ENCODE data around the gene DGKI. TPM values are rescaled to one million over a fixed set of nuclear protein-coding genes. Genes with fewer than 3 reads are reported as not detected.

Gene DGKI
- total RNA-seq, 1 experiment from 2014 or later, result 0.55 TPM

DNA sequence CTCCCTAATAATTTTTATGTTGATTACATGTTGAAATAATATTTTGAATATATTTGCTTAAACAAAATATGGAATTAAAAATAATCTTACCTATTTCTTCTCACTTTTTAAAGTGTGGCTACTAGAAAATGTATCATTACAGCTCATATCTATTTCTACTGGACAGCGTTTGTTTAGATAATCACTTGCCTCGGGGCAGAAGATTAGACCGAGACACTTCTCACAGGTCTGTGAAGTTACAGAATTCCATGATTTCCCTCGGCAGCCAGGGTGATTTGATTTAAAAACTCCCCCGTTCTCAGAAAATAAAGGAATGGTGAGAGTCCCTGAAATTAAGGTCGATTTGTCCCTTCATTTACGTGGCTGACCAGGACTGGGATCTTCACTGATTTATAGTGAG, 162.5 kb downstream of the DGKI start:
- Histone ChIP-seq H3K27me3 (ENCODE audit: insufficient read depth, low read length) (no peaks in the 10 kb centered on the region), H3K14ac (ENCODE audit: insufficient read depth, low read length) (no peak overlapping the region), H2BK20ac (ENCODE audit: low read depth, low read length, poor library complexity, severe bottlenecking) (no peak overlapping the region), H3T11ph (ENCODE audit: low read length) (no peak overlapping the region), H2AK5ac (ENCODE audit: insufficient read length, low read length) (no peak overlapping the region), H3K23ac (ENCODE audit: insufficient read length, low read depth, low read length) (no peak overlapping the region), H3K4me1 (ENCODE audit: insufficient read depth, low read length) (no peaks in the 10 kb centered on the region), H3K9me3 (ENCODE audit: control insufficient read depth, low read depth, low read length) (no peaks in the 10 kb centered on the region), H2BK5ac (ENCODE audit: insufficient read length, low read length) (no peak overlapping the region), H3K56ac (ENCODE audit: insufficient read length, low read depth, low read length) (no peak overlapping the region), H3K23me2 (ENCODE audit: insufficient read length, low read depth, low read length, poor library complexity, severe bottlenecking) (no peaks in the 10 kb centered on the region), H3K79me1 (ENCODE audit: insufficient read depth, low read depth, low read length, poor library complexity, severe bottlenecking) (no peaks in the 10 kb centered on the region), H3K79me2 (ENCODE audit: insufficient read depth, low read length) (no peaks in the 10 kb centered on the region), H2BK15ac (ENCODE audit: low read depth, low read length) (no peak overlapping the region), H4K20me1 (ENCODE audit: control insufficient read depth, insufficient read depth, insufficient read length) (no peaks in the 10 kb centered on the region), H4K8ac (replicated peaks; ENCODE audit: insufficient read length, low read depth, low read length) (no peak overlapping the region), H3K4ac (ENCODE audit: low read depth, low read length) (no peak overlapping the region), H3K4me2 (ENCODE audit: insufficient read depth, insufficient read length, low read length) (no peak overlapping the region), H3K9ac (ENCODE audit: extremely low read depth, insufficient read length, low read length) (no peak overlapping the region), H2BK12ac (ENCODE audit: insufficient read length, low read depth, low read length) (no peak overlapping the region), H2BK120ac (ENCODE audit: low read depth, low read length, poor library complexity, severe bottlenecking) (no peak overlapping the region), H4K91ac (ENCODE audit: insufficient read length, low read depth, low read length) (no peak overlapping the region), H3K18ac (ENCODE audit: insufficient read length, low read depth, low read length) (no peak overlapping the region), H2AFZ (ENCODE audit: low read length) (no peak overlapping the region), H3K27ac (ENCODE audit: insufficient read length, low read depth, low read length) (no peak overlapping the region), H4K5ac (ENCODE audit: insufficient read length, low read depth, low read length) (no peak overlapping the region)
- Mint-ChIP-seq H3K27me3 (ENCODE audit: low read depth) (no peaks in the 10 kb centered on the region; the same call in 1 of the 2 replicates), H3K27ac (no peak overlapping the region), H3K4me1 (peaks cover 12 to 17% of the 10 kb centered on the region in 2 experiments), H3K4me3 (no peak overlapping the region), H3K9me3 (peaks cover 0 to 3% of the 10 kb centered on the region in 2 experiments; a peak in 2 of 5 replicates), H3K36me3 (ENCODE audit: insufficient read depth in 1 of 3, low read depth in 3 of 3) (peaks cover 0 to 5% (median 0%) of the 10 kb centered on the region in 3 experiments; a peak in 1 of 7 replicates)
- TF ChIP-seq, protein P1, sequence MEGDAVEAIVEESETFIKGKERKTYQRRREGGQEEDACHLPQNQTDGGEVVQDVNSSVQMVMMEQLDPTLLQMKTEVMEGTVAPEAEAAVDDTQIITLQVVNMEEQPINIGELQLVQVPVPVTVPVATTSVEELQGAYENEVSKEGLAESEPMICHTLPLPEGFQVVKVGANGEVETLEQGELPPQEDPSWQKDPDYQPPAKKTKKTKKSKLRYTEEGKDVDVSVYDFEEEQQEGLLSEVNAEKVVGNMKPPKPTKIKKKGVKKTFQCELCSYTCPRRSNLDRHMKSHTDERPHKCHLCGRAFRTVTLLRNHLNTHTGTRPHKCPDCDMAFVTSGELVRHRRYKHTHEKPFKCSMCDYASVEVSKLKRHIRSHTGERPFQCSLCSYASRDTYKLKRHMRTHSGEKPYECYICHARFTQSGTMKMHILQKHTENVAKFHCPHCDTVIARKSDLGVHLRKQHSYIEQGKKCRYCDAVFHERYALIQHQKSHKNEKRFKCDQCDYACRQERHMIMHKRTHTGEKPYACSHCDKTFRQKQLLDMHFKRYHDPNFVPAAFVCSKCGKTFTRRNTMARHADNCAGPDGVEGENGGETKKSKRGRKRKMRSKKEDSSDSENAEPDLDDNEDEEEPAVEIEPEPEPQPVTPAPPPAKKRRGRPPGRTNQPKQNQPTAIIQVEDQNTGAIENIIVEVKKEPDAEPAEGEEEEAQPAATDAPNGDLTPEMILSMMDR (conservative IDR thresholded peaks at IDR 0.05), result no peak
- WGBS (ENCODE audit: extremely low coverage, insufficient read length, low lambda C conversion rate), result no CpG with 5 or more reads among the region's 7 CpGs
- DNase-seq, result no peak
